ENCODE measurements around the gene MEAF6.
"Not testable (repeated sequence)": the region's sequence is repeated elsewhere in the genome, so short reads cannot be mapped to it uniquely, and the experiment has no call there.

MEAF6 gene

DNA sequence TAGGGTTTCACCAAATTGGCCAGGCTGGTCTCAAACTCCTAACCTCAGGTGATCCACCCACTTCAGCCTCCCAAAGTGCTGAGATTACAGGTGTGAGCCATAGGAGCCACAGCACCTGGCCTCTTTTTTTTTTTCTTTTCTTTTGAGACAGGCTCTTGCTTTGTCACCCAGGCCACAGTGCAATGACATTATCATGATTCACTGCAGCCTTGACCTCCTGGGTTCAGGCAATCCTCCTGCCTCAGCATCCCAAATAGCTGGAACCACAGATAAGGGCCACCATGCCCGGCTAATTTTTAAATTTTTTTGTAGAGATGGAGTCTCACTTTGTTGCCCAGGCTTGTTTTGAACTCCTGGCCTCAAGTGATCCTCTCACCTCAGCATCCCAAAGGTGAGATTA is 15.3 kb upstream of the MEAF6 start:
- not testable (repeated sequence) for DNase-seq

DNA sequence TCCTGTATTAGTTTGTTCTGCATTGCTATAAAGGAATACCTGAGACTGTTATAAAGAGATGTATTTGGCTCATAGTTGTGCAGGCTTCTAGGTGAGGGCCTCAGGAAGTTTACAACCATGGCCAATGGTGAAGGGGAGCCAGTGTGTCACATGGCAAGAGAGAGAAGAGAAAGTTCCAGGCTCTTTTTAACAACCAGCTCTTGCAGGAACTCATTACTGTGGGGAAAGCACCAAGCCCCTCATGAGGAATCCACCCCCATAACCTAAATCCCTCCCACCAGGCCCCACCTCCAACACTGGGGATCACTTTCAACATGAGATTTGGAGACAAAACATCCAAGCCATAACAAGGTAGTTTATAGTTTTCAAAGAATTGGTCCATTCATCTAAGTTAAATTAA is 5.0 kb upstream of the MEAF6 start:
- DNase-seq, result no peak

DNA sequence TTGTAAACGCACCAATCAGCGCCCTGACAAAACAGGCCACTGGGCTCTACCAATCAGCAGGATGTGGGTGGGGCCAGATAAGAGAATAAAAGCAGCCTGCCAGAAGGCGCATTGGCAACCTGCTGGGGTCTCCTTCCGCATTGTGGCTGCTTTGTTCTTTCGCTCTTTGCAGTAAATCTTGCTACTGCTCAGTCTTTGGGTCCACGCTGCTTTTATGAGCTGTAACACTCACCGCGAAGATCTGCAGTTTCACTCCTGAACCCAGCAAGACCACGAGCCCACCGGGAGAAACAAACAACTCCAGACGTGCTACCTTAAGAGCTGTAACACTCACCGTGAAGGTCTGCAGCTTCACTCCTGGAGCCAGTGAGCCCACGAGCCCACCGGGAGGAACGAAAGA is 4.4 kb upstream of the MEAF6 start:
- peak; percentile 25 for DNase-seq

DNA sequence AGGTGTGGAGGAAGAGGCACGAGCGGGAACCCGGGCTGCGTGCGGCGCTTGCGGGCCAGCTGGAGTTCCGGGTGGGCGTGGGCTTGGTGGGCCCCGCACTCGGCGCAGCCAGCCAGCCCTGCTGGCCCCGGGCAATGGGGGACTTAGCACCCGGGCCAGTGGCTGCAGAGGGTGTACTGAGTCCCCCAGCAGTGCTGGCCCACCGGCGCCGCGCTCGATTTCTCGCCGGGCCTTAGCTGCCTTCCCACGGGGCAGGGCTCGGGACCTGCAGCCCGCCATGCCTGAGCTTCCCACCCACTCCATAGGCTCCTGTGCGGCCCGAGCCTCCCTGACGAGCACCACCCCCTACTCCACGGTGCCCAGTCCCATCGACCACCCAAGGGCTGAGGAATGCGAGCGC is 3.7 kb upstream of the MEAF6 start:
- not testable (repeated sequence) for DNase-seq

DNA sequence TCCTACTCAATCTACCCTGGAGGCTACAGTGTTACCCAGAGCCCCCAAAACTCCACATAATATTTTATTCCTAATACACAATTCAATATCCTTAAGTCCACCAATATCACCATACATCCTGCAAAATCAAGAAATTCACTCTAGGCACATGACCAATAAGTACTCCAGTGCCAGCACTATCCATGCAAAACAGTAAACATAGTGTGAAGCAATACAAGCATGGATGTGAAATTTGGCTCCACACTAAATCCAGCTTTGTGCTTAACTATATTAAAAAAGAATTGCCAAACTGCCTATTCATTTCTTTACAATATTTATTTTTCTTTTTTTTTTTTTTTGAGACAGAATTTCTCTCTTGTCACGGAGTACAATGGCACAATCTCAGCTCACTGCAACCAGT is 3.0 kb upstream of the MEAF6 start:
- no peak for DNase-seq

DNA sequence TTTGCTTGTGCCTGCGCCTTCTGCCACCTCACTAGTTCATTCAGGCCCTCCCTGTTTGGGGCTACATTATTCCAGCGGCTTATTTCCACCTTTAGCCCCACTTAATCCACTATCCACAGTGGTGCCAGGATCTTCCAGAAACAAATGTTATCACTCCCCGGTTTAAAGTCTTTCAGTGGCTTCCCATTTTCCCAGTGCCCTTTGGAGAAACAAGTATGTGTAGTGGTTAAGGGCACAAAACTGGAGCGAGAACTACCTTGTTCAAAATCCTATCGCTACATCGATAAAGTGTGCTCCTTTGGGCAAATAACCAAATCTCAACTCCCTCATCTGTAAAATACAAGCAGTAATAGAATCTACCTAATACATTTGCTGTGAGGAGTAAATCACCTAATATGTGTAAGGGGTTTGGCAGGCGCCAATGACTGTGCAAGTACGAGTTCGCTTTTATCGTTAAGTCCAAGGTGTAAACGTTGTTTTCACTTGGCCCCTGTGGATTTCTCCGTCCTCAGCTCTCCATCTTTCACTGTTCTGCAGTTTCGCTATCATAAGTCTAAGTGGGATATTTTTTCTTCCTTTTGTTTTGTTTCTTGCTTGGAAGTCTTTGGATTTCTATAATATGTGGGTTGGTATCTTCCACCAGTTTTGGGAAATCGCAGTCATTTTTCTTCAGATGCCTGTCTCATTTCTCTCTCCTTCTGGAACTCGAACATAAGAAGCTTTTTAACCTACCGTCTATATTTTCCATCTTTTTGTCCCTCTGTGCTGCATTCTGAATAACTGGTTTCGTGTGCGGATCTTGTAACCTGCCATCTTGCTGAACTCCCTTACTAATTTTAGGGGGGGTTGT is 844 bp upstream of the MEAF6 start:
- no peak for DNase-seq

DNA sequence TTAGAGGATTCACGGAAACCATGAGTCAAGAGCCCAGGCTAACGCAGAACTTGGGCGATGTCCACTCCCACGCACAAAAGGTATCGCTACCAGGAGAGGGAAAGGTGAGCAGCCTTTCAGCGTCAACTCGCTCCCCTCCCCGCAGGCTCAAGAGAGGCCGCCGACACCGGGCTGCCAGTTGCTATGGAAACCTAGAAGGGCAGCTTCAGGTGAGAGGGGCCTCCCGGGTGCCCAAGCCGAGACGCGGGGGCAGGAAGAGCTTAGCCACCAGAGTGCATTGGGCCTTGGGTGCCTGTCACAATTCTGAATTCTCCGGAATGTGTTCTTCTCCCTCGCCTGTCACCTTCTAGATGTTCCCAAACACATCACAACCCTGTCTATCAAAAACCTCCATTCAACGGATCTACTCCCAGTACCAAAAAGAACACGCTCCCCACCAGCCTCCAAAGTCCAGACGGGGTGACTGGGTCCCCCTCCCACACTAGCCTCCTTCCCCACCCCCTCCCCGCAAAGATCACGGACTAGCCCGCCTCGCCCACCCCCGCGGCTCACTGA is 694 bp downstream of the MEAF6 start:
- DNase-seq, result peak; percentile 65

DNA sequence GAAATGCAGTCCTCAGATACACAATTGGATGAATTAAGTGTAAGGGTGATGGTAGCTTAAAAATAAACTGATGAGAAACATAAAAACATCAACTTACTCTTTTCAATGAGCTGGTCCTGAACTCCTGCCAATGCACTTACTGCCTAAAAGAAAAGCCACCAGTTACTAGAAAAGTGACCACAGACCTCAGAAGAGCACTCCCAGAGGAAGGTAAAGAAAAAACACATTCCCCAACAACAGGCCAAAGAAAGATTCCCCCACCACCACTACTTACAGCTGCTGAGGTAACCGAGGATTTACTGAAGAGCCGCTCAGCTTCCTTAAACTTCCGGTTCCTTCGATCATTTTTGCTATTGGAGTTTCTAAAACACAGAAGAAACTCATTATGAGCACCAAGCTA is 5.4 kb downstream of the MEAF6 start:
- DNase-seq, result no peak

DNA sequence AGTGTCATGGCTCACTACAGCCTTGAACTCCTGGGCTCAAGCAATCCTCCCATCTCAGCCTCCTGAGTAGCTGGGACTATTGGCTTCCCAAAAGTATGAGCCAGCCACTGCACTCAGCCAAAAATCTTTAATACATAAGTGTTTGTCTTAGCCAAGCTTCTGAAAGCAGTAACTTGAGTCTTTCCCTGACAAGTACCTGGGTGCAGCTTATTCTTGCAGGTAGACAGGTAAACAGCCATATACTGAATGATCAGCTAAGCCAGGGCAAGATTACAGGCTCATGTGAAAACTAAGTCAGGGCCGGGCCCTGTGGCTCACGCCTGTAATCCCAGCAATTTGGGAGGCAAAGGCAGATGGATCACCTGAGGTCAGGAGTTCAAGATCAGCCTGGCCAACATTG is 7.8 kb downstream of the MEAF6 start:
- no peak for DNase-seq

DNA sequence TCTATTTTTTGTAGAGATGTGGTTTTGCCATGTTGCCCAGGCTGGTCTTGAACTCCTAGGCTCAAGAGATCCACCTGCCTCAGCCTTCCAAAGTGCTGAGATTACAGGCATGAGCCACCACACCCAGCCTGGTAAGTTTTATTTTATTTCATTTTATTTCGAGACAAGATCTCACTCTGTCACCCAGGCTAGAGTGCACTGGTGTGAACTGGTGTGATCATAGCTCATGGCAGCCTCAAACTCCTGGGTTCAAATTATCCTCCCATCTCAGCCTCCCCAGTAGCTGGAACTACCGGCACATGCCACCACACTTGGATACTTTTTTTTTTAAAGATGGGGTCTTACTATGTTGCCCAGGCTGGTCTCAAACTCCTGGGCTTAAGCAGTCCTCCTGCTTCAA is 11.8 kb downstream of the MEAF6 start:
- DNase-seq, result not testable (repeated sequence)

DNA sequence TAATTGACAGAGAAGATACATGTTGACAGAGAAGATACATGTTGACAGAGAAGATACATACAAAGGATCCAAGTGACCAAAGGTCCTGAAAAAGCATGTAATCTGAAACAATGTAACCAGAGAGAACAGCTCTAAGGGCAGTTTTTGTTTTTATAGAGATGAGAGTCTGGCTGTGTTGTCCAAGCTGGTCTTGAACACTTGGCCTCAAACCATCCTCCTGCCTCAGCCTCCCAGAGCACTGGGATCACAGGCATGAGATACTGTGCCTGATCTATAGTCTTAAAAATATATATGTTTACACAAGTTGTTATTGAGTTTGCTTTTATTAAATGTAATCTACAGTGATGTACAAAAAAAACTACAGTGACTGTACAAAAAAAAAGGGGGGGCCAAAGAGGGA is 12.5 kb downstream of the MEAF6 start:
- DNase-seq, result no peak

DNA sequence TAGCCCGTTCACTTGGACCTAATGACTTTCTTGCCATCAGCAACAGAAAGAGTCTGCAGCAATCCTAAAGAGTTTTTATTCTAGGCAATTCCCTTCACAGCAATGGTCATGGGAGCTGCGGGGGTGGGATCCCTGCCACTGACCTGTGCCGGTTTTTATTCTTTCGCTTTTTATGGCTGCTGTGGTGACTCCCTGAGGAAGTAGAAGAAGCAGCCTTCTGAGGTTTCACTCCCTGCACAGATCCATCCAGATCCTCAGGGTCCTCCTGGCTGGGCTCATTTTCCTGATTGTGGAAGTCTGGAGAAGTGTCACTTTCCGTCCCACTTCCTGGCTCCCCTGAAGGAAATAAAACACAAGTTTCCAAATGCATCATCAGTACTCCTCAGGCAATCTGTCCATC is 12.9 kb downstream of the MEAF6 start:
- DNase-seq, result no peak

DNA sequence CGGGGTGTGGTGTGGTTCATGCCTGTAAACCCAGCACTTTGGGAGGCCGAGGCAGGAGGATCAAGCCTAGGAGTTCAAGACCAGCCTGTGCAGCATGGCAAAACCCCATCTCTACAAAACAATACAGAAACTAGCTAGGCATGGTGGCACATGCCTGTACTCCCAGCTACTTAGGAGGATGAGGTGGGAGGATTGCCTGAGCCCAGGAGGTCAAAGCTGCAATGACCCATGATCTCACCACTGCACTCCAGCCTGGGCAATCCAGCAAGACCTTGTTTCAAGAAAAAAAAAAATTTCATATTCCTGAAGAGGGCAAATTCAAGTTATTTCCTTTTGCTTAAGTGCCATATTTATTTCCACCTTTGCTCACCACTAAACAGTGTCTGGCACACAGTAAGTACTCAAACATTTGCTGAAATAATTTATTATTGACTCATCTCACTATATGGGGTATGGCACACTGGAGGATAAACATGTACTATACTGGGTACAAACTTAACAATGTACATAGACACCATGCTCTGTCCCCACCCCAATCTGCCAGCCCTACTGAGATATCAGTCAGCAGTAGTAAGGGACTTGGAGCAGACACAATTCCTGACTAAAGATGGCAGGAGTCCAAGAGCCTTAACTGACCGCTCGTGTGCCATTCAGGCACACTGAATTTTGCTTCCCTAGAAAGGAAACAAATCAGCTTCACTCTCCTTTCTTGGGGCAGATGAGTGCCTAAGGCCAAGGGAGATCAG is 15.5 kb downstream of the MEAF6 start:
- DNase-seq, result no peak

DNA sequence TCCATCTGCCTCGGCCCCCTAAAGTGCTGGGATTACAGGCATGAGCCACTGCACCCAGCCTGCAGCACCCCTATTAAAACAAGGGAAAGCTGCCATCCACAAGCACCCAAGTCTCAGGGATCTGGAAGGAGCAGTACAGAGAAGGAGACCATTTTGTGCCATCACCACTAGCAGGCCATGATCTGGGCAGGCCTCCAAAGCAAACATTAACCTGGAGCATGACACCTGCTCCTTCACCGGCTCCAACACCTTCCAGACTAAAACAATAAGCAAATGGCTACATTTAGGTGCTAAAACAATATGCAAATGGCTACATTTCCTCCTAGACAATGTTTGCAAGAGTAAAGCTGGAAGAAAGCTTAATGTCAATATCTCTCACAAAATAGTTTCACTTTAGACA is 16.7 kb downstream of the MEAF6 start:
- DNase-seq, result no peak

DNA sequence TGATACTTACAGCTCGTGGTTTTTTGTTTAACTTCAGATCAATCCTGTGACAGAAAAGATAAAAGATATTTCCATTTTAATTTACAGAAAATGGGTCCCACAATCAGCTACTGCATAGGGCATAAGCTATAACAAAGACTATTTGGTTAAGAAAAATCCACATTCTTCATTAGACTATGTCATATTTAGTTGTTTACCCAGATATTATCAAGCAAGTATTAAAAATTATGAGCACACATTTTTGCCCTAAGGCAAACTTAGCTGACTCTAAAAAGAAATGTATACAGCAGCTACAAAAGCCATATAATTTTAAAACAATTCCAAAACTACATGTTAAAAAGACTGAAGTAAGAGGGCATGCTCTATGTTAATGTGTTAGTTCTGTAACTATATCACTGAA is 18.7 kb downstream of the MEAF6 start:
- DNase-seq, result no peak

DNA sequence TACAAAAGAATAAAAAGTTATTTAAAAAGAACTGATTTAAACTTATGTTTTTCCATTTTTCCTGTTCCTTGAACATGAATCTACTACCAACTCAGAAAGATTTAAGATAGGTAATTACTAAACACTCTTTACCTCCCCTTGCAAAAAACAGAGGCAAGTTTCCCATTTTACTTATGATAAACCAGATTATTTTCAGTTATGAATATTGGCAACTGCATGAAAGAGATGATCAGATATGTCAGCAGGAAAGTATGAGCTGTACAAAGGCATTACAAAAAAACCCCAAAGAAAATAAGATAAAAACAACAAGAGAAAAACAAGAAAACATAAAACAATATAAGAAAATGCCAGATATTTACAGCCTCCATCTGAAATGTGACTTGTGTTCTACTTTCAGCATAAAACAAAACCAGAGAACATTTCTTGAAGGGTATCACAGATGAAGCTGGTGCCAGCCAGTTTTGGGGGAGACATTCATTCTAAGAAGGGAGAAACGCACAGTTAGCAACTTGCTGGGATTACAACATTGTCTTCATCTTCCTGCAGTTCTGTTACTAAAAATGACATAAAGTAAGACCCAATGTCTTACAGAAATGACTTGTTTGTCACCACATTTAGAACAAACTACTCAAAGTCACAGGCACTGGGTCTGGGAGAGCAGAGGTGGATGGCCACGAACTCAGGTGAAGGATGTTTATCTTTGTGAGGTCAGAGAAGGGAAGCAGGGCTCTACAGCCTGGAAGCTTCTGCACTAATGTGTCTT is 21.0 kb downstream of the MEAF6 start:
- no peak for DNase-seq

DNA sequence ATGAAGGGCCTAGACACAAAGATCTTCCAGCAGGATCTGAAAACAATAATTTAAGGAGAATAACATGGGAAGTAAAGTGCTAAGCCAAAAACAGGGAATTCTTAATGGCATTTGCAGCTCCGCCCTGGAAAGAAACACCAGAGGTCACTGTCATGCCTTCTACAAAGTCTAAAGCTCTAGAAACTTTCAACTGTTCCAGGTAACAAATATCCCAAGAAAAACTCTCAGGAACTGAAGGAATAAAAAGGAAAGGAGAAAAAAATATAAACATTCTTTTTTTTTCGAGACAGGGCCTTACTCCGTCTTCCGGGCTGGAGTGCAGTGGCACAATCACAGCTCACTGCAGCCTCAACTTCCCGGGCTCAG is 27.0 kb downstream of the MEAF6 start:
- no peak for DNase-seq

DNA sequence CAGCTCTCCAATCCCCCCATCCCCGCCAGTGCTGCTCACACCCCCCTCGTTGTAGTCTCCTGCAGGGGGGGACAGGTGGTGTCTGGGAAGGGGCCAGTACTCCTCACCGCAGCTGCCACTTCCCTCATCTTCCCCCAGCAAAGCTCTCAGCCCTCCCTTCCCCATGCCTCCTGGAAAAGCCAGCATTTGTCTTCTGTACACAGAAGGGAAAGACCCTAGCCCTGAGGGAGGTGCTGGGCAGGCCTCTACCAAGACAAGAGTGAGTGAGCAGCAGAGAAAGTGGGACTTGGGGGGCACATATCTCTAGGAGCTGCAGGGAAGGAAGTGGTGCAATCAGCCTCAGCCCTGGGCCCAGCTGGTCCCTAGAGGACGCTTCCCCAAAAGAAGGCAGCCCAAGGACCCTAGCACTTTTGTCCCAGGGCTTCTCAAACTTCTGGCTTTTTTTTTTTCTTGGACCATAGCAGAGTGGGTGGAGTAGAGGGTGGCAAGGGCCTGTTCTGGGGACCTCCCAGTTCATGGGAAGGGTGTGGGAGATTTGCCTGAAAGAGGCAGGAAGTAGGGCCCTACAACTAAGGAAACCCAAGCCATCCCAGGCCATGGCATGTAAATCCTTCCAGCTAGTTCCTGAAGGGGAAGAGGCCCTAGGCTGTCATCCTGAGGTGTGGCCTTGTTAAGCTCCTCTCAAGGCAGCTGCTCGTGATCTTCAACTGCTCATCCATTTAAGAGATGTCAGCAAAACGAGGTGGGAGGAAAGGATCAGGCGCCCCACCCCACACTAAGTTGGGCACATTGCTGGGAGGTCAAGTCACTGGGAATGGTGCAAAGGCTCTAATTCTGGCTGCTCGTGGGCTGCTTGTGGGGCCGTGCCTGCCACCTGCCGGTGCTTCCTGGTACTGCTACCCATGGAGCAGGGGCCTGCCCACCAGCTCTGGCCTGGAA is 27.6 kb downstream of the MEAF6 start:
- DNase-seq, result peak; percentile 83

DNA sequence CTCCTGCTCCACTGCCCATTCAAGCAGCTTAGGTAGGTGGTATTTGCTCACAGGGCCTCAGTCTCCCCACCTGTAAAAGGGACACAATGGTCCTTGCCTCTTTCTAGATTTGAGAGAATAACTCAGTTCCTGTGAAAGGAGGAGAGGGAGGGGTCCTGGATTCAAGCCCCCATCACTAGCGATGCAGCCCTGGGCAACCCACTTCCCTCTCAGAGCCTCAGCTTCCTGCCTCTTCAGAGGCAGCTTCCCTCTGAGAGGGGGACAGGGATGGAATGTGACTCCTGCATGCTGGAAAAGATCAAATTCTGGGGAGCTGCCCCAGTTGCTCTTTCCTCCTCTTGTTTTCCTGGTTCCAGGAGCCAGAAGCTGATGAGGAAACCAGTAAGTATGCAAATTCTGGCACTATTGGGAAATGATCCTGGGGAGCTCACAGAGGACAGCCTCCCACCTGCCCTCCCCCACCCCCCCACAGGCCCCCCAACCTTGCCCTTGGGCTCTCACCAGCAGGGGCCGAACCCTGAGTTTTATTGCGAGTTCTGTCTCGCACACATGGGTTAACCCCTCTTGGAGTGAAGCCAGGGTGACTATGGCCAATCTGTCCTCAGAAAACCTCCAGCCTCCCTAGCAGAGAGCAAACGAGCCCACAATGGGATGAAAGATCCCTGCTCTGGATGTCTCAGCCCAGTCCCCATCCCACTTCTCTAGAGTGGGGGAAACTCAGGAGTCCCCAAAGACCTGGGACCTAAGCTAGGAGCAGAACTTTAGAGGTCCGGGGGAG is 28.5 kb downstream of the MEAF6 start:
- no peak for DNase-seq

DNA sequence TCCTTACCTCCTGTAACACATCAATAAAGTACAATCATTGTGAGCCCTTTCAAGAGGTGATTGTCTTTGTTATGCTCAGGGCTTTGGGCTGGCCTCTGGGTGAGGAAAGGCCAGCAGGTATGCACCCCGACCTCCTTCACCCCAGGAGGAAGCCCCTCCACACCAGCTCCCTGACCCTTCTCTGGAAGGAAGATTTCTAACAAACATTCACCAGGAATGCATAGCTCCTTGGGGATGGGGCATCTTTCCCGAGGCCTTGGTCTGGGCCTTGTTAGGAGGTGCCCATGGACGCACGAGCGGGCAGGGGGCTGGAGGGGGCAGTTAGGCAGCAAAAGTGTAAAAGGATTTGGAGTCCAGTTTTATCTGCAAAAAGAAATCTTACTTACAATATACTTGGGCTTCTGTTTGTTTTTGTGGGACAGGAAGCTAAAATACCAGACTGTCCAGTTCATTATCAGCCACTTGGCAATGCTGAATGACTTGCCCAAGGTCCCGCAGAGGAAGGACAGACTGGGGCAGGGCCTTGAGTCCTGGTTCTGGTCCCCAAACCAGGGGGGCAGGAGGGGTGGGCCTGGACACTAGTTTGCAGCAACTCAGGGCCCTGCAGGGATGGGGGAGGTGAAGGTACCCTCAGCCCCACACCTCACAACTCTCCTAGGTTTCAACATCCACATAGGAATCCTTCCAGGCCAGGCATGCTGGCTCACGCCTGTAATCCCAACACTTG is 30.1 kb downstream of the MEAF6 start:
- DNase-seq, result no peak

DNA sequence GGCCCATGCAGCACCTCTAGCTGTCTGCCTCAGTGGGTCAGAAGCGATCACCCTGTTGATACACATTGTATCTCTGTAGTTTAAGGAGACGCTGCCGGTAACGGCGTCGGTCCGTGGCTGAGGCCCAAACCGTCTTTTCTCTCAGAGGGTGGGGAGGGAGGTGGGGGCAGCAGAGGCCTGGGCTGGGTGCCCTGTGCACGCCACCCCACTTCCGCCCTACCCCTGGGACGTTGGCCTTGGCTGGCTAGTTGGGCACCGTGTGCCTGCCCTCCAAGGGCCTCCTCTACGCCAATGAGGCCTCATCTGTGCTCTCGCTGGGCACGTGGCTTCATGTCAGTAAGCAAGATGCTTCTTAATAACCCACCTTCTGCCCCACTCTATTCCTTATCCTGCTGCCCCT is 30.8 kb downstream of the MEAF6 start:
- DNase-seq, result no peak
